Measurements from ENCODE around the gene ZNF177. TPM values are rescaled to one million over a fixed set of nuclear protein-coding genes. Genes with fewer than 3 reads are reported as not detected.

Gene ZNF177
- total RNA-seq, 1 donor from 2014 or later, result 1.1 TPM

- peak; percentile 35 for TF ChIP-seq CTCF (IDR thresholded peaks at IDR 0.05; ENCODE audit: unreplicated experiment)
- H3K36me3 Mint-ChIP-seq (ENCODE audit: low read depth, unreplicated experiment), result peaks cover 43% of the 10 kb centered on the region
- H3K27ac Mint-ChIP-seq (ENCODE audit: unreplicated experiment), result no peak within 1 kb of the TSS
- peaks cover 10% of the 10 kb centered on the region for H3K27me3 Mint-ChIP-seq (ENCODE audit: unreplicated experiment)
- H3K9me3 Mint-ChIP-seq (ENCODE audit: unreplicated experiment), result peaks cover 30% of the 10 kb centered on the region
- peak; percentile 79 for DNase-seq (ENCODE audit: low spot score)
- H3K4me3 Mint-ChIP-seq (ENCODE audit: unreplicated experiment), result peak within 1 kb of the TSS; percentile 89
- no peaks in the 10 kb centered on the region for H3K4me1 Mint-ChIP-seq (ENCODE audit: unreplicated experiment)
Observed at GRCh38 chr19:9323919-9324583, 38.8 kb upstream of the ZNF177 start, which contains the start of gene ZNF559. Gene ZNF559 (plus strand): TSS chr19:9324179. CDS start chr19:9338550, 14,371 bp downstream.

GRCh38 chr19:9324584-9324962, 38.2 kb upstream of the ZNF177 start:
- DNase-seq (ENCODE audit: low spot score), result no peak
- H3K4me3 Mint-ChIP-seq (ENCODE audit: unreplicated experiment), result peak overlapping the region; percentile 89
- TF ChIP-seq CTCF (IDR thresholded peaks at IDR 0.05; ENCODE audit: unreplicated experiment), result no peak
- peaks cover 30% of the 10 kb centered on the region for H3K9me3 Mint-ChIP-seq (ENCODE audit: unreplicated experiment)
- no peak overlapping the region for H3K27ac Mint-ChIP-seq (ENCODE audit: unreplicated experiment)
- peaks cover 46% of the 10 kb centered on the region for H3K36me3 Mint-ChIP-seq (ENCODE audit: low read depth, unreplicated experiment)
- no peaks in the 10 kb centered on the region for H3K4me1 Mint-ChIP-seq (ENCODE audit: unreplicated experiment)
- peaks cover 10% of the 10 kb centered on the region for H3K27me3 Mint-ChIP-seq (ENCODE audit: unreplicated experiment)

- Mint-ChIP-seq H3K27me3 (ENCODE audit: unreplicated experiment) (peaks cover 3% of the 10 kb centered on the region), H3K4me3 (ENCODE audit: unreplicated experiment) (peak overlapping the region; percentile 73), H3K27ac (ENCODE audit: unreplicated experiment) (no peak overlapping the region), H3K4me1 (ENCODE audit: unreplicated experiment) (no peaks in the 10 kb centered on the region), H3K36me3 (ENCODE audit: low read depth, unreplicated experiment) (peaks cover 48% of the 10 kb centered on the region), H3K9me3 (ENCODE audit: unreplicated experiment) (peaks cover 25% of the 10 kb centered on the region)
- DNase-seq (ENCODE audit: low spot score), result no peak
- TF ChIP-seq CTCF (IDR thresholded peaks at IDR 0.05; ENCODE audit: unreplicated experiment), result no peak
Observed at GRCh38 chr19:9329999-9330398, 32.8 kb upstream of the ZNF177 start.

- Mint-ChIP-seq H3K4me3 (ENCODE audit: unreplicated experiment) (no peak overlapping the region), H3K36me3 (ENCODE audit: low read depth, unreplicated experiment) (peaks cover 59% of the 10 kb centered on the region), H3K9me3 (ENCODE audit: unreplicated experiment) (peaks cover 43% of the 10 kb centered on the region), H3K27me3 (ENCODE audit: unreplicated experiment) (peaks cover 2% of the 10 kb centered on the region), H3K27ac (ENCODE audit: unreplicated experiment) (no peak overlapping the region), H3K4me1 (ENCODE audit: unreplicated experiment) (no peaks in the 10 kb centered on the region)
- no peak for DNase-seq (ENCODE audit: low spot score)
- TF ChIP-seq CTCF (IDR thresholded peaks at IDR 0.05; ENCODE audit: unreplicated experiment), result no peak
Observed at GRCh38 chr19:9342610-9343304, 20.1 kb upstream of the ZNF177 start.

GRCh38 chr19:9345005-9345404, 17.8 kb upstream of the ZNF177 start:
- no peak for TF ChIP-seq CTCF (IDR thresholded peaks at IDR 0.05; ENCODE audit: unreplicated experiment)
- Mint-ChIP-seq H3K4me1 (ENCODE audit: unreplicated experiment) (no peaks in the 10 kb centered on the region), H3K4me3 (ENCODE audit: unreplicated experiment) (no peak overlapping the region), H3K27me3 (ENCODE audit: unreplicated experiment) (no peaks in the 10 kb centered on the region), H3K36me3 (ENCODE audit: low read depth, unreplicated experiment) (peaks cover 49% of the 10 kb centered on the region), H3K9me3 (ENCODE audit: unreplicated experiment) (peaks cover 43% of the 10 kb centered on the region), H3K27ac (ENCODE audit: unreplicated experiment) (no peak overlapping the region)
- DNase-seq (ENCODE audit: low spot score), result no peak
